GM10847 (cell line): ENCODE measurements around the gene NACC1.
A peak's percentile ranks its signal among the peaks of the same experiment; 100 is the strongest.

Experiments
- POLR2A ChIP-seq: IDR thresholded peaks from 2 replicates; pipeline ENCODE4 v1.6.1; 2011; ENCODE audit not compliant: insufficient read length; ENCODE audit errors: extremely low read depth

The NACC1 gene

GRCh38 chr19:13093407-13094105 is 24.5 kb upstream of the NACC1 start:
- no peak for TF ChIP-seq POLR2A

- TF ChIP-seq POLR2A: no peak
Observed at GRCh38 chr19:13094106-13094504, 24.0 kb upstream of the NACC1 start.

GRCh38 chr19:13094771-13095392 is 23.2 kb upstream of the NACC1 start:
- TF ChIP-seq POLR2A: no peak

- TF ChIP-seq POLR2A: no peak
Observed at GRCh38 chr19:13095393-13095784, 22.7 kb upstream of the NACC1 start.

GRCh38 chr19:13095934-13096927 is 21.8 kb upstream of the NACC1 start:
- no peak for TF ChIP-seq POLR2A

- no peak for TF ChIP-seq POLR2A
Observed at GRCh38 chr19:13097033-13097462, 21.0 kb upstream of the NACC1 start.

- no peak for TF ChIP-seq POLR2A
Observed at GRCh38 chr19:13097463-13098258, 20.4 kb upstream of the NACC1 start.

- no peak for TF ChIP-seq POLR2A
Observed at GRCh38 chr19:13098277-13099072, 19.6 kb upstream of the NACC1 start.

- TF ChIP-seq POLR2A: peak; percentile 36
Observed at GRCh38 chr19:13099073-13099999, 18.7 kb upstream of the NACC1 start.

GRCh38 chr19:13100031-13100588 is 18.0 kb upstream of the NACC1 start:
- no peak for TF ChIP-seq POLR2A

GRCh38 chr19:13100841-13101589 is 17.0 kb upstream of the NACC1 start:
- TF ChIP-seq POLR2A: no peak
